GM10248 (cell line): ENCODE data around the gene CLMN.
"Not testable (repeated sequence)": the region's sequence is repeated elsewhere in the genome, so short reads cannot be mapped to it uniquely, and the experiment has no call there.

Experiments
- CTCF ChIA-PET: fragments of 300-600 bp; sonication (Branson Sonifier 250); formaldehyde crosslinking; extraction: SDS; loops from one replicate; lab custom pipeline; 2021; ENCODE audit warnings: antibody characterized with exemption; lab: Yijun Ruan, JAX
- POLR2A ChIA-PET: fragments of 350-650 bp; sonication (Branson Sonifier 250); formaldehyde crosslinking; extraction: SDS; loops from one replicate; lab custom pipeline; 2020; ENCODE audit warnings: antibody characterized with exemption; lab: Yijun Ruan, JAX
- DNase-seq: peaks from one replicate; pipeline ENCODE4 v3.0.0; 2012; ENCODE audit errors: extremely low spot score
- TF ChIP-seq, protein P1 (sequence below): IDR thresholded peaks from 2 replicates; pipeline ENCODE4 v1.5.1; 2012; ENCODE audit warnings: mild to moderate bottlenecking, low read depth; ENCODE audit errors: extremely low read depth, missing control alignments, control extremely low read depth

CLMN gene

DNA sequence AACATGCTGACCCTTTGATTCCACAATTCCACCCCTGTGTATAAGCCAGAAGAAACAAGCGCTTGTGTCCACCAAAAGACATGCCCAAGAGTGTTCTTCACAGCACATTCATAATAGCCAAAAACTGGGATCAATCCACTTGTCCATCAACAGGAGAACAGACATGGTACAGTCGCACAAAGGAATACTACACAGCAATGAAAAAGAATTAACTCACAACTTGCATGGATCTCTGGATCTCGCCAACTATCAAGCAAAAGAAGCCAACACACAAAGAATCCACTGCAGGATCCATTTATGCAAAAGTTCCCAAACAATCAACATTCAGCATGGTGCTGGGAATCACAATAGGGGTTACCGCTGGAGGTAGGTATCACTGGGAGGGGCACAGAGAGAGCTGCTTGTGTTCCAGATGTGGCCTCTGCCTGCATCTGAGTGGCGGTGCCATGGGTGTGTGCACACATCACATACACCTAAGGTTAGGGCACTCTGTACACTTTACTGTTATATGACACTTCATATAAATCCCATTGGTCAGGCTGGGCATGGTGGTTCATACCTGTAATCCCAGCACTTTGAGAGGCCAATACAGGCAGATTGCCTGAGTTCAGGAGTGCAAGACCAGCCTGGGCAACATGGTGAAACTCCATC lies 30.9 kb downstream of the CLMN start:
- DNase-seq: no peak
- POLR2A ChIA-PET: no interaction called here
- TF ChIP-seq, protein P1, sequence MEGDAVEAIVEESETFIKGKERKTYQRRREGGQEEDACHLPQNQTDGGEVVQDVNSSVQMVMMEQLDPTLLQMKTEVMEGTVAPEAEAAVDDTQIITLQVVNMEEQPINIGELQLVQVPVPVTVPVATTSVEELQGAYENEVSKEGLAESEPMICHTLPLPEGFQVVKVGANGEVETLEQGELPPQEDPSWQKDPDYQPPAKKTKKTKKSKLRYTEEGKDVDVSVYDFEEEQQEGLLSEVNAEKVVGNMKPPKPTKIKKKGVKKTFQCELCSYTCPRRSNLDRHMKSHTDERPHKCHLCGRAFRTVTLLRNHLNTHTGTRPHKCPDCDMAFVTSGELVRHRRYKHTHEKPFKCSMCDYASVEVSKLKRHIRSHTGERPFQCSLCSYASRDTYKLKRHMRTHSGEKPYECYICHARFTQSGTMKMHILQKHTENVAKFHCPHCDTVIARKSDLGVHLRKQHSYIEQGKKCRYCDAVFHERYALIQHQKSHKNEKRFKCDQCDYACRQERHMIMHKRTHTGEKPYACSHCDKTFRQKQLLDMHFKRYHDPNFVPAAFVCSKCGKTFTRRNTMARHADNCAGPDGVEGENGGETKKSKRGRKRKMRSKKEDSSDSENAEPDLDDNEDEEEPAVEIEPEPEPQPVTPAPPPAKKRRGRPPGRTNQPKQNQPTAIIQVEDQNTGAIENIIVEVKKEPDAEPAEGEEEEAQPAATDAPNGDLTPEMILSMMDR: no peak
- CTCF ChIA-PET: interaction anchor here (0.8 kb wide), 1 partner anchor 40 kb away, joined by 3 read pairs; no protein-coding TSS in a partner anchor

DNA sequence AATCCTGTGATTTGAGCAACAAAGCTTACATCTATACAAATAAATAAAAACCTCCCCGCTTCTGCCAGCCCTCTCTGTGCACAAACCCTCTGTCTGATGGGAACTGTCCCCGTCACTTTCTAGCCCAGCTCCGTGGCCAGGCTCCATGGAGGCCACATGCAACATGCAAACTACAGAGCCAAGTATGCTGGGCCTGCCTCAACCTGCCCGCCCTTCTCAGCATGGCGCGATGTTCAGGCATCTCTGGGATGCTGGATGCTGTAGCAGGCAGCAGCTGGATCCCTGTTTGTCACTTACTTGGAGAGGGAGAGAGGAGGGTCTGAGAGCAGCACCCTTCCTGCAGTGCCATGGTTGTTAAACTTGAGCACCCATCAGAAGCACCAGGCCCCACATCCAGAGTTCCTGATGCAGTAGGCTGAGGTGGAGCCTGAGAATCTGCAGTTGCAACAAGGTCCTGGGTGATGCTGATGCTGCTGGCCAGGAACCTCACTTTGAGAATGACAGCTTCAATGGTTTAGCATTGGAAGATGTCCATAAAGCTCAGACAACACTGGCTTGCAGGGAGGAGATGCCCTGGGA lies 32.4 kb downstream of the CLMN start:
- CTCF ChIA-PET: no interaction called here
- DNase-seq: no peak
- TF ChIP-seq, protein P1: no peak
- POLR2A ChIA-PET: no interaction called here

DNA sequence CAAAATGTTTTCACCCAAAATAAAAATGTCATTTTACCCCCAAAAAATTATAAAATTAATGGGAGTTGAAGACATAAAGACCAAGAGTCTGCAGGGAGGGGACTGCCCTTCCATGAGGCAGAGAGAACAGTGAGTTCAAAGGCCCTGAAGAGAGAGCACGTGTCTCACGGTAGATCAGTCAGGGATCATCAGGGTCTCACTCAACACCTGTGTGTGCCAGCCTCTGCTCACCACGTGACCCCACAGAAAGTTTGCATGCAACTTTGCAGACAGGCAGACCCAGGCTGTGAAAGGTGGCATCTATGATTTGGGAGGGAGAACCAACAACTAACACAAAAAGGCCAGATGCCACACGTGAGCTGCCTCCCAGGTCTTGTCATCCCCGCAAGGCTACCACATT lies 33.1 kb downstream of the CLMN start:
- DNase-seq: no peak
- TF ChIP-seq, protein P1: no peak
- ChIA-PET CTCF (no interaction called here), POLR2A (no interaction called here)

DNA sequence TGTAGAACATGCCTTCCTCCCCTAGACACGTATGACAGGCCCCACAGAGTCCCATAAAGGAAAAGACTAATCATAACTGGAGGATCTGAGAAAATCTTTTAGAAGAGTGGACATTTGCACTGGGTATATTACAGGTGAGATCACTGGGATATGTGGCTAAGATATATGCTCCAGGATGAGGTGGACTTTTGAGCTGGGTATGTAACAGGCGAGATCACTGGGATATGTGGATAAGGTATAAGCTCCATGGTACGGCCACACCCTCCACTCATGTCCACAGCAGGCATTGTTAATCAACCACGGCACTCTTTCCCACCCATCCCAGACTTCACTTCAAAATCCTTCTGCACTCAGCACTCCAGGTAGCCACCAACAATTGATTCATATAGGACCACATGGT lies 34.1 kb downstream of the CLMN start:
- DNase-seq: no peak
- ChIA-PET CTCF (no interaction called here), POLR2A (no interaction called here)
- TF ChIP-seq, protein P1: no peak

- DNase-seq, CTCF ChIA-PET: not testable (repeated sequence)
- POLR2A ChIA-PET: interaction anchor here (0.6 kb wide), 1 partner anchor 128 kb away, joined by 3 read pairs; no protein-coding TSS in a partner anchor
Measured at GRCh38 chr14:95283802-95284201, 35.9 kb downstream of the CLMN start.

- DNase-seq, POLR2A ChIA-PET, CTCF ChIA-PET: not testable (repeated sequence)
Measured at GRCh38 chr14:95282986-95283380, 36.7 kb downstream of the CLMN start.

- TF ChIP-seq, protein P1: no peak
- ChIA-PET CTCF (no interaction called here), POLR2A (no interaction called here)
- no peak for DNase-seq
Measured at GRCh38 chr14:95282354-95282985, 37.2 kb downstream of the CLMN start.
